Upper lobe of left lung (tissue), 4 donors: ENCODE measurements around the gene PTCHD1.

ENCODE experiments used
- EP300 ChIP-seq, 4 donors: sonication (generic); formaldehyde crosslinking; IDR thresholded peaks; one replicate each; pipeline ENCODE4 v1.5.1; 2017; ENCODE audit warnings: antibody characterized with exemption in 4 of 4, control low read depth in 2 of 4
- POLR2AphosphoS5 ChIP-seq, 2 donors: sonication (generic); formaldehyde crosslinking; IDR thresholded peaks; one replicate each; pipeline ENCODE4 v1.5.1; 2017; ENCODE audit warnings: antibody characterized with exemption in 2 of 2

DNA sequence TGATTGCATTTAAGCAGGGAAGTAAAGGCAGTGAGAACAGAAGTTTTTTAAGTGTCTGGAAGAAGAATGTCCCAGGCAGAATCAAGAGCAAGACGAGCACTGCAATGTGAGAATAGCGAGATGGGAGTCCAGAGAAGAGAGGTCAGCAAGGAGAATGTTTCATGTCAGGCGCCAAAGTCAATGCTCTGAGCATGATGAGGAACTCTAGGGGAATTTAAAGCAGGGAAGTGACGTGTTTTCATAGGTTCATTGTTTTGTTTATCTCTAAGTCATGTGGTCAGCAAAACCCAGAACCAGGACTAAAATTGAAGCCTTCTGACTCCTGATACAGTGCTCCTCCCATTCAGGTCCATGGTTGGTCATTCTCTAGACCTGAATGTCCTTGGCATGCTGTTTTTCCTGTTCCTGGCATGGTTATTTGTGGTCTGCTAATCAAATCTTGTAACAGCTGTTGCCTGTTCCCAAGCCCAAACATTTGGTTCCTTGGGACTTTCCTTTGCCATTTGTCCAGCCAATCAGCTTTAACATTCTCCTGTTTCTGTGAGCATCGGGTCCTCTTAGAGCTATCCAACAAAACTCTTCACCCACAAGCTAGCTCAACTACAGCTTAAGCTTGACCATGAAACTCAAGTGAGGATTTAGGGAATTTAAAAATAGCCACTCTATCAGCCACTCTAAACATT lies 37.7 kb downstream of the PTCHD1 start:
- no peak for TF ChIP-seq EP300 (IDR thresholded peaks at IDR 0.05)
- no peak for TF ChIP-seq POLR2AphosphoS5 (IDR thresholded peaks at IDR 0.05)
